ENCODE data around the gene HTR3B. TPM values are rescaled to one million over a fixed set of nuclear protein-coding genes. Genes with fewer than 3 reads are reported as not detected.
"Not testable (repeated sequence)": the region's sequence is repeated elsewhere in the genome, so short reads cannot be mapped to it uniquely, and the experiment has no call there.

The HTR3B gene
- total and polyA plus RNA-seq, 8 donors: 0.18 TPM; not detected in 7

DNA sequence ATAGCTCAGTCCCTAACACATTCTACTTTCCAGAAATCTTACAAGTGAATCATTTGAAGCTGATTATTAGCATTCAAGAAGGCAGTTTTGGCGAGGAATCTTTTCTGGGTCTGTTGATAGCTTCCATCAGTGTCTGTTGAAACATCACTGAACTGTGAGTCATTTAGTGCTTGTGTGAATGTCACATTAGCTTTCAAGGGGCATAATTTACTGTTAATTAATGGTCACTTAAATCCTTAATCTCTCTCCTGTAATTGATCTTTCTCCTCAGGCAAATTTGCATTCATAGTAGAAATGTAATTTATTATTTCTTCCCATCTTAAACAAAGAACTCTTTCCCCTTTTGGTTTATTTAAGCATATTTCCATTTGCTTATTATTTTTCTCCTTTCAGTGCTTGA, 2.6 kb downstream of the HTR3B start:
- intact Hi-C loops (cut with DNase I; ENCODE audit: low total_unique reads): loop anchor here (10.0 kb wide), 1 partner anchor 338 kb away; no protein-coding TSS in a partner anchor
- no peaks in the 10 kb centered on the region for H3K9me3 ChIP-seq
- TF ChIP-seq POLR2A (IDR thresholded peaks at IDR 0.05): no peak
- TF ChIP-seq EP300 (IDR thresholded peaks at IDR 0.05): no peak
- TF ChIP-seq, protein P1, sequence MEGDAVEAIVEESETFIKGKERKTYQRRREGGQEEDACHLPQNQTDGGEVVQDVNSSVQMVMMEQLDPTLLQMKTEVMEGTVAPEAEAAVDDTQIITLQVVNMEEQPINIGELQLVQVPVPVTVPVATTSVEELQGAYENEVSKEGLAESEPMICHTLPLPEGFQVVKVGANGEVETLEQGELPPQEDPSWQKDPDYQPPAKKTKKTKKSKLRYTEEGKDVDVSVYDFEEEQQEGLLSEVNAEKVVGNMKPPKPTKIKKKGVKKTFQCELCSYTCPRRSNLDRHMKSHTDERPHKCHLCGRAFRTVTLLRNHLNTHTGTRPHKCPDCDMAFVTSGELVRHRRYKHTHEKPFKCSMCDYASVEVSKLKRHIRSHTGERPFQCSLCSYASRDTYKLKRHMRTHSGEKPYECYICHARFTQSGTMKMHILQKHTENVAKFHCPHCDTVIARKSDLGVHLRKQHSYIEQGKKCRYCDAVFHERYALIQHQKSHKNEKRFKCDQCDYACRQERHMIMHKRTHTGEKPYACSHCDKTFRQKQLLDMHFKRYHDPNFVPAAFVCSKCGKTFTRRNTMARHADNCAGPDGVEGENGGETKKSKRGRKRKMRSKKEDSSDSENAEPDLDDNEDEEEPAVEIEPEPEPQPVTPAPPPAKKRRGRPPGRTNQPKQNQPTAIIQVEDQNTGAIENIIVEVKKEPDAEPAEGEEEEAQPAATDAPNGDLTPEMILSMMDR (IDR thresholded peaks at IDR 0.05): no peak
- no peak for TF ChIP-seq POLR2AphosphoS5 (IDR thresholded peaks at IDR 0.05)
- H3K4me1 ChIP-seq: peaks cover 0 to 14% (median 10%) of the 10 kb centered on the region in 4 donors
- 17 to 50% (median 45%) methylated on average over 1 of the region's 1 CpG for WGBS, 5 donors
- no peaks in the 10 kb centered on the region for H3K36me3 ChIP-seq
- no peaks in the 10 kb centered on the region for H3K27me3 ChIP-seq
- H3K4me3 ChIP-seq: no peak overlapping the region
- no peak overlapping the region for H3K27ac ChIP-seq
- peak in 1 of 2 donors; percentile 9 for DNase-seq

DNA sequence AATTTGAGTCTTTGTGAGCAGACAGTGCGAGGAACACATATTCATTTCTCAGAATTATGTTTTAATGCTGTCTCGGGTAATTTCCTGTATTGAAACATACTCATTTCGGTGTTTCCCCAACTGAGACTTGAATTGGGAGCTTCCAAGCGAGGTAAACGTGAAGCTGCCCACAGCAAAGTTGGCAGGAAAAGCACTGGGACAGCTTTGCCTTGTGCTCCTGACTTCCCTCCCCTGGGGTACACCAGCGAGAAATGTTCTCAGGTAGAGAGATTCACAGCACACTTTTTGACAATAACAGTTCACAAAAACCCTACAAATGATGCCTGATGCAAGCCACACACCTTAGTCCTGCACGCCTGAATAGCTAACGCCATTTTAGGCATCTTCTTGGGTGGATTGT, 3.1 kb downstream of the HTR3B start:
- no peak for DNase-seq
- Histone ChIP-seq H3K4me1 (peaks cover 0 to 14% (median 10%) of the 10 kb centered on the region in 4 donors), H3K4me3 (no peak overlapping the region), H3K27ac (no peak overlapping the region), H3K36me3 (no peaks in the 10 kb centered on the region), H3K27me3 (no peaks in the 10 kb centered on the region), H3K9me3 (no peaks in the 10 kb centered on the region)
- WGBS, 5 donors: 75 to 86% (median 84%) methylated on average over 8 of the region's 8 CpGs
- intact Hi-C loops (cut with DNase I; ENCODE audit: low total_unique reads): loop anchor here (10.0 kb wide), 1 partner anchor 337 kb away; no protein-coding TSS in a partner anchor
- TF ChIP-seq, protein P1 (IDR thresholded peaks at IDR 0.05): no peak
- TF ChIP-seq POLR2A (IDR thresholded peaks at IDR 0.05): no peak
- TF ChIP-seq EP300 (IDR thresholded peaks at IDR 0.05): no peak
- no peak for TF ChIP-seq POLR2AphosphoS5 (IDR thresholded peaks at IDR 0.05)

DNA sequence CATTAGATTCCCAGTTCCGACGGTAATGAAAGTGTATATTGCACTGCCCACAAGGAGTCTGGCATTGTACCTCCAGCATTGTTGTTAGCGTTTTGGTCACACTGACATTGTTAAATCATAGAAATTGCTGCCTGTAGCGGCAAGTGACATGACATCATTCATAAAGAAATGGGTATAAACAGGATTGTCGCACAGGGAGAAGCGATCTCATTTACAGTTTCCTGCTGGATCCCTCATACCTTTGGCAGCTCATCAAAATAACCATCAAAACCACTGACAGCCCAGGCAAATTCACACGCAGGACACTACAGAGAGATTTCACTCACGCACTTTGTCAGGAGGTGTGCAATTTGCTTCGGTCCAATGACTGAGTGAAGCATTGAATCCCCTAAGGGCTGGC, 3.5 kb downstream of the HTR3B start:
- Histone ChIP-seq H3K36me3 (no peaks in the 10 kb centered on the region), H3K4me1 (peaks cover 0 to 14% (median 10%) of the 10 kb centered on the region in 4 donors), H3K27ac (no peak overlapping the region), H3K4me3 (no peak overlapping the region), H3K27me3 (no peaks in the 10 kb centered on the region), H3K9me3 (no peaks in the 10 kb centered on the region)
- WGBS, 5 donors: 75 to 88% (median 85%) methylated on average over 9 of the region's 9 CpGs
- intact Hi-C loops (cut with DNase I; ENCODE audit: low total_unique reads): loop anchor here (10.0 kb wide), 1 partner anchor 337 kb away; no protein-coding TSS in a partner anchor
- no peak for DNase-seq
- TF ChIP-seq, protein P1 (IDR thresholded peaks at IDR 0.05): no peak
- TF ChIP-seq POLR2A (IDR thresholded peaks at IDR 0.05) (no peak), EP300 (IDR thresholded peaks at IDR 0.05) (no peak), POLR2AphosphoS5 (IDR thresholded peaks at IDR 0.05) (no peak)

GRCh38 chr11:113911491-113911890, 6.9 kb downstream of the HTR3B start:
- H3K27me3 ChIP-seq; H3K4me3 ChIP-seq; DNase-seq; H3K27ac ChIP-seq; intact Hi-C loops (cut with DNase I; ENCODE audit: low total_unique reads); H3K9me3 ChIP-seq; H3K4me1 ChIP-seq; H3K36me3 ChIP-seq: not testable (repeated sequence)
- WGBS, 5 donors: 89 to 93% (median 91%) methylated on average over 9 of the region's 9 CpGs

DNA sequence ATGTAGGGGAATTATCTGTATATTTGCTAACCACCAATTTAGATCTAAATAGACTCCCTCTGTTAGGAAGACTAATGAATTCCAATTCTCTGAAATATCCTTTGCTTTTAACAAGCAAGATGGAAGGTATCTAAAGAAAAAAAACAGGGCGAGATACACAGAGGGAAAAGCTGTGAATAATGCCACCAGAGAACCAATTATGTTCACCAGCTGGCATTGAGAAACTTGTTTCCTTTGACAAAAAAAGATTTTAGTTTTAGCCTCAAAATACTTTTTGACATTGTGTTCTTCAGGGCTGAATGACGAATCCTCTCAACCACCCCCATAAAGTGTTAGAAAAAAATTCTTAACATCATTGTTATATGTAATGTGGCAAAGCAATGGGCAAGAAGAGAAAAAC, 19.0 kb downstream of the HTR3B start:
- Histone ChIP-seq H3K4me3 (no peak overlapping the region), H3K27me3 (peaks cover 0 to 29% (median 0%) of the 10 kb centered on the region in 3 donors), H3K4me1 (peaks cover 0 to 6% (median 0%) of the 10 kb centered on the region in 4 donors), H3K9me3 (no peaks in the 10 kb centered on the region), H3K36me3 (no peaks in the 10 kb centered on the region), H3K27ac (no peak overlapping the region)
- no peak for TF ChIP-seq EP300 (IDR thresholded peaks at IDR 0.05)
- WGBS, 5 donors: 79 to 90% (median 86%) methylated on average over 2 of the region's 2 CpGs
- intact Hi-C loops (cut with DNase I; ENCODE audit: low total_unique reads): no loop called here
- no peak for DNase-seq
